Stimulated activated CD8-positive, alpha-beta memory T cell treated with anti-CD3 and anti-CD28 coated beads, Interleukin-7, amount 100 ng/mL, for 24 hours (primary cell): ENCODE measurements around the gene UBN2.
A peak's percentile ranks its signal among the peaks of the same experiment; 100 is the strongest.
"Not testable (repeated sequence)": the region's sequence is repeated elsewhere in the genome, so short reads cannot be mapped to it uniquely, and the experiment has no call there.

Source experiments
- DNase-seq: peaks from one replicate; pipeline ENCODE4 v3.0.0-alpha.2; 2020; ENCODE audit warnings: low read depth

UBN2 gene

DNA sequence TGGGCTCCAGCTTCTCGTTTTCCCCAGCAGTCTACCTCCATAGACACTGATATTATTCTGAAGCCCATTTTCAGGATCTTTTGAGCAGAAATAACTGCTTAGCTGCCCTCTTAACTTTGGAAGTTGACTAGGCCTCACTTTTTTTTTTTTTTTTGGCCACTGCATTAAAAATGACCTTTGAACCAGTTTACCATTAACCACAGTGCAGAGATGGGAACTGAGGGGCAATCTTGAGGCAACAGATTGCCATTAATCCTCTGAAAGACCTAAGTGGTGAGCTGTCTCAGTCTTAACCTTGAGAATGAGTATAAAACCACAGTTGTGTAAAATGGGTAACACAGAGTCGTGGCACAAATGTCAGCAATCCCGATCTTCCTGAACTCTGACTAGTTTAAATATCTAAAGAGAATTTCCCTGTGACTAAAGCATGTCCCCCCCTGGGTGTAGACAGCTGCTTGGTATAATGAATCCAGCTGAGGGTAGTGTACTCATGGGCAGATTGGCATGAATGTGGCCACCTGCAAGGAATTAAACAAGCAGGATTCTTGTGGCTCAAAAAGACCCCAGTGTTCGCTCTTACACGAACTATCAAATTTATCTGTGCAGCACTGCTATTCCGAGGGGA lies 64.0 kb downstream of the UBN2 start:
- DNase-seq = no peak

DNA sequence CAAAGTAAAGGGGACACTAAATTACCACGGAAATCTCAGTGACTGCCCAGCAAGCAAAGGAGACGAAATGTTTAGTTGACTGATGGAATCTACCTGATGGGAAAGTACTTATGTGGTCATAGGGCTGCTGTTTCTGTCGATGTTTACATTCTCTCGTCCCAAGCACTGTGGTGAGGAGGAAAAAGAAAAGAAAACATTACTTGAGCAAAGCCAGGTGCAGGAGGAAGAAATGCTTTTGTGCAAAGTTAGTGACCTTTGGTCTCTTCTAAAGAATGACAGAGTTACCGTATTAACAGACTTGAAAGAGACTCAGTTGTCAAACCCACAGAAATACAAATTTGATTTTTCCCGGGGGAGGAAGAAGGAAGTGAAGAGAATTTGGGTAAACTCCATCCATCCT lies 66.8 kb downstream of the UBN2 start:
- no peak for DNase-seq

DNA sequence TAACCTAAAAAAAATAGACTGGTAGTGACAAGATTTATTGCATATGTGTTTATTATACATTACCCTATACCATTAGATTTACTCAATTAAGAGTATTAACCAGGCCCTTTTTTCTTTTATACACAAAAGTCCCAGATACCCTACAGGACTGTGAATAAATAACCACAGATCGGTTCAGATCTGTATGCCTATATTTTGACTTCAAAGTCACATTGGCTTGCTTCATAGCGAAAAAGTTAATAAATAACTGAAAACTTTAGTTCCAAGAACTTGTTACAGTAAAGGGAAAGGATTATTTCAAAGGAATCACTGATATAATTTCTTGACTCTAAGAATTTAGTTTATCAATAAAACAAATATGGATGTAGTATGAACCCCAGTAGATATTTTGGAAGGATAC lies 68.3 kb downstream of the UBN2 start:
- no peak for DNase-seq

DNA sequence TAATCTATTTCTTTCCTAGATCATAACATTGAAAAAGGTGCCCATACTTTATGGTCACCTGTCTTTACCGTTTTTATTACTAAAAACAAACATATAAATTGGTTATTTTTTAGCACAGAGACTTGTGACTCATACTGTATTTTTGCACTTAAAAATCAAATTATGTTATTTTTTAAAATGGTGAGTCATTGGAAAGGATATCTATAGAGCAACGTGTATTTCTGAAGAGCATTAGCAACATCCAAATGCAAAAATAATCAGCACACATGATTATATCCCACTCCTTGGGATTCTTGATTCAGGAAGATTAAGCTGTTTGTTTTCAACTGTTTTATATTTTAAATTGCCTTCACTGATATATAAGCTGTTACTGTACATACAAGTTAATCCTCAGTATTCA lies 69.4 kb downstream of the UBN2 start:
- DNase-seq = no peak

DNA sequence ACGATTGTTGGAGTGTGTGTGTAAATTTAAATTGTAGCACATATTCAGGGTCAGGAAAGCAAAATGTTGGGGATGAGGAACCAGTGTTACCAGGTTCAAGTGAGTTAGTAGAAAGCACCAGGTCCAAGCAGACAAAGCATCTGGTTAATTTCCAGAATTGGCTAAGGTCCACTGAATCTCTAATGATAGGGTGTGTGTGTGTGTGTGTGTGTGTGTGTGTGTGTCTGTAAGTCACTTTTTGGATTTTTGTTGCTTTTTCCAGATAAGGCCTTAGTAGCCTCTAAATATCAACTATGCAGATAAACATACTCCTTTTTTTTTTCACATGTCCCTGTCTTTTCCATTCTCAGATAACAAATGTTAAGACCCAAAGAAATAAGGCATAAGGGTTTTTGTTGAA lies 73.5 kb downstream of the UBN2 start:
- no peak for DNase-seq

DNA sequence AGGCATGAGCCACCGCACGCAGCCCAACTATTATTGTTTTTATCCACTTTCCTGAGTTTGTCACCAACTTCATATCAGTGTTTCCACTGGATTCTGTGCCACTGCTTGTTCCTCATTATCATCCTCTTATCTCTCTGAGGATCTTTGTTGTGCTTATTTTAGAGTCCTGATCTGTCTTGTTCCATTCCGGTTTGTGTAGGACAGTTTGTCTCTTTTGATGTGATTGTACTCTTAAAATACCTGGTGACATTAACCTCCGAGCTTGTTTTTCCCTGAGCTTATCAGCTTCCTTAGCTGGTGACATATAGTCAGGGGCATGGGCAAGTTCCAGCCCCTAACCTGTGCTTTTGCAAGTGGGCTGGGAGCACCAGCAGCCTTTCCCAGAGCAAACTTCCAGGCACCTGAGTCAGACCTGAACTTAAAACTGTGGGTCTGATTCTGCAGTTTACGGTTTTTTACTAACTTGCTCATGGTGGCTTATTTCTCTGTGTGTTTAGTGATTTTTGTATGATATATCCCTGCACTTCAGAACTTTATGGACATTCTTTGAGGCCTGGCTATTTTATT lies 87.0 kb downstream of the UBN2 start:
- no peak for DNase-seq

DNA sequence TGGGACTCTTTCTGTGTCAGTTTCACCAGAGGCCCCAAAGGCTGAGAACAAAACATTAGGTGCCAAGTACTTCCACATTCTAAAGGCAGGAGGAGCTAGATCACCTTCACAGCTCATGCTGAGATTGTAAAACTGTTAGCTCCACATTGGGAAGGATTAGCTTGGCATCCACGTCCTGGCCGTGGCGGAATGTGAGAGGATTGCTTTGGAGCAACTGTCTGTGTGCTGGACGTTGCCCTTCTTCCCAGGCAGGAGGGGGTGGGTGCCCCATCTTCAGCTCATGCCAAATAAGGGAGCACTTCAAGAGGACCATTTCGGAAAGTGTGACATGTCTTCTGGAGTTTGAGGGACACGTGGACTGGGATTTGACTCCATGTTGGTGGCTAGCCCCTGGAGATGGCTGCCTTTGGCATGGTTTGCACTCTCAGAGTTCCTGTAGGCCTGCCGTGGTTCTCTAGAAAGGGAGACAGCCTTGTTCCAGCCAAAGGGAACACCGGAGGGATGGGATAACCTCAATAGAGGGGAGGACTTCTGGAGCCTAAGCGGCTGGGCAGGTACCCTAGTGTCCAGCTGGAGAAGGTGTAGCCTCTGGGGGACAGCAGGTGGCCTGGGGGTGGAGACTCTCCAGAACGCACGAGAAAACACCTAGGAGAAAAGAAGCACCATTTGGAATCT lies 90.2 kb downstream of the UBN2 start:
- no peak for DNase-seq

DNA sequence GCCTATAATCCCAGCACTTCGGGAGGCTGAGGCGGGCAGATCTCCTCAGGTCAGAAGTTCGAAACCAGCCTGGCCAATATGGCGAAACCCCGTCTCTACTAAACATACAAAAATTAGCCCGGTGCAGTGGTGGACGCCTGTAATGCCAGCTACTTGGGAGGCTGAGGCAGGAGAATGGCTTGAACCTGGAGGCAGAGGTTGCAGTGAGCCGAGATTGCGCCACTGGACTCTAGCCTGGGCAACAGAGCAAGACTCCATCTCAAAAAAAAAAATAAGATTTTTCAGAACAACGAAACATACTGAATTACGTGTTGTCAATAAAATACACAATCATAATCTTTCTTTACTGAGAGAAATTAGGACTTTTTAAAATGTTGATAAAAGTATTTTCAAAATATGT lies 93.7 kb downstream of the UBN2 start:
- not testable (repeated sequence) for DNase-seq

DNA sequence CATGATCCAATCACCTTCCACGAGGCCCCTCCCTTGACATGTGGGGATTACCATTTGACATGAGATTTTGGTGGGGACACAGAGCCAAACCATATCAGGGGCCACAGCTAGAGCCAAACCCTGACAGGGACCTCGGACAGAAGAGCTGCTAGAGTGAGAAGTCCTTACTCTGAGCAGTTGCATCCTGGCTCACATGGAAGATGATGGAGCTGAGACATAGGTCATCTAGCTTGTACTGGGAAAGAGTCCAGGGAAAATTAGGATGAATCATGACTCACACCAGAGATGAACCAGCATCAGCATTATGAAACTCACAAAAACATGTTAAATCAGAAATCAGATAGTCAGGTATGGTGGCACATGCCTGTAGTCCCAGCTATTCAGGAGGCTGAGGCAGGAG lies 97.3 kb downstream of the UBN2 start:
- no peak for DNase-seq

DNA sequence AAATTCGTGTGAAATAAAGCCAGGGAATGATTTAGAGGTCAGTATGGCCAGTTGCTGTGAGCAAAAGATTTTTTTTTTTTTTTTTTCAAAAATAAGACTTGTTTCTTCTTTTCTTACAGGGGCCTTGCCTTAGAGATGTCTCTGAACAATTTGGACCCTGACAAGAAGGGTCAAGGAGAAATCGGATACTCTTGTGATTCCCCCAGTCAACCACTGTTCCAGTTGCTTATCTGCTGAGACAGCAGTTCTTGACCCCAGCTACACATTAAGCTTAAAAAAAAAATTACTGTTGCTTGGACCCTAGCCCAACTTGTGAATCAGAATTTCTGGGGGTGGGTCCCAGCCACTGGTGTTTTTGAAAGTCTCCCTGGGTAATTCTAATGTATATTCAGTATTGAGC lies 98.1 kb downstream of the UBN2 start:
- no peak for DNase-seq

DNA sequence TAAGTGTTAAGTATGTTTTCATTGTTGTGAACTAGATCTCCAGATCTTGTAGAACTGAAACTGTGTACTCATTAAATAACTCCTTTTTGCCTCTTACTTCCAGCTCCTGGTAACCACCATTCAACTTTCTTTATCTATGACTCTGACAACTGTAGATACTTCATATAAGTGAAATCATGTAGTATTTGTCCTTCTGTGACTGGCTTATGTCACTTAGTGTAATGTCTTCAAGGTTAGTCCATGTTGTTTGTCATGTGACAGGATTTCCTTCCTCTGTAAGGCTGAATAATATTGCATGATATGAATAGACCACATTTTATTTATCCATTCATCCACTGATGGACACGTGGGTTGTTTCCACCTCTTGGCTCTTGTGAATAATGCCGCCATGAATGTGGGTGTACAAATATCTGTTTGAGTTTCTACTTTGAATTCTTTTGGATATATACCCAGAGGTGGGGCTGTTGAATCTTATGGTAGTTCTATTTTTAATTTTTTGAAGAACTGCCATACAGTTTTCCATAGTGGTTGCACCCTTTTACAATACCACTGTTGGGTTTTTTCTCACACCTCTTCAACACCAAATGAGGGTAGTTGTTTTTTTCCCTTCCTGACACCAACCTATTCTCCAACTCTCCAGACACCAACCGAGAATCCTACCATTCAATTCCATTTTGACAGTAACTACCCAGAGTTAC lies 99.4 kb downstream of the UBN2 start:
- DNase-seq = no peak

DNA sequence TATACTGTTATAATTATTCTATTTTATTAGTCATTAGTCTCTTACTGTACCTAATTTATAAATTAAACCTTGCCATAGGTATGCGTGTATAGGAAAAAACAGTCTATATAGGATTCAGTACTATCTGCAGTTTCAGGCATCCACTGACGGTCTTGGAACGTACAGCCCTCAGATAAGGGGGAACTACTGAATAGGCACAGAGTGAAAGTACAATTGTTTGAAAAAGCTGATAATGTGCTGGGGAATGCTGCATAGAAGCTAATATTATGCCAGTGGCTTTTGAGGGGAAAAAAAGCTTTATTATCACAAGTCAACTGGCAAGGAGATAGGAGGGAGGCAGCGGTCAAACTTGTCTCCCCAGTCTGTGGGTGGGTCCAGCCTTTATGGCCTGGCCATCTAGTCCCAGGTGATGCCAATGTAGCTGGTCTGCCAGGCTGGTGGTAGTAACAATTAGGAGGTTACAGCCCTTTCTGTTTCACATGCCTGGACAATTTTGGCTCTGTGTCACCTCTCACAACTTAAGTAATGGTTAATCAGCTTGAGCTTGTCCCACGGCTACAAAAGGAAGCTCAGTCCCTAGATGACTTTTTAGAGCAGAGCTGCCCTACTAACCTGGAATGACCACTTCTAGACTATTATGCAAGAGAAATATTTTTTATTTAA lies 101.8 kb downstream of the UBN2 start:
- no peak for DNase-seq

DNA sequence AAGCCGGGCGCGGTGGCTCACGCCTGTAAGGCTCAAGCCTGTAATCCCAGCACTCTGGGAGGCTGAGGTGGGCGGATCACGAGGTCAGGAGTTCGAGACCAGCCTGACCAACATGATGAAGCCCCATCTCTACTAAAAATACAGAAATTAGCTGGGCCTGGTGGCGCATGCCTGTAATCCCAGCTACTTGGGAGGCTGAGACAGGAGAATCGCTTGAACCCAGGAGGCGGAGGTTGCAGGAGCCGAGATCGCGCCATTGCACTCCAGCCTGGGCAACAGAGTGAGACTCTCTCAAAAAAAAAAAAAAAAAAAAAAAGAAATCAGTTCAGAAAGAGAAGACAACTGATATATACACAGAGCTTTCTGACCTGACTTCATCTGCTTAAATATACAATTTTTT lies 102.4 kb downstream of the UBN2 start:
- not testable (repeated sequence) for DNase-seq

DNA sequence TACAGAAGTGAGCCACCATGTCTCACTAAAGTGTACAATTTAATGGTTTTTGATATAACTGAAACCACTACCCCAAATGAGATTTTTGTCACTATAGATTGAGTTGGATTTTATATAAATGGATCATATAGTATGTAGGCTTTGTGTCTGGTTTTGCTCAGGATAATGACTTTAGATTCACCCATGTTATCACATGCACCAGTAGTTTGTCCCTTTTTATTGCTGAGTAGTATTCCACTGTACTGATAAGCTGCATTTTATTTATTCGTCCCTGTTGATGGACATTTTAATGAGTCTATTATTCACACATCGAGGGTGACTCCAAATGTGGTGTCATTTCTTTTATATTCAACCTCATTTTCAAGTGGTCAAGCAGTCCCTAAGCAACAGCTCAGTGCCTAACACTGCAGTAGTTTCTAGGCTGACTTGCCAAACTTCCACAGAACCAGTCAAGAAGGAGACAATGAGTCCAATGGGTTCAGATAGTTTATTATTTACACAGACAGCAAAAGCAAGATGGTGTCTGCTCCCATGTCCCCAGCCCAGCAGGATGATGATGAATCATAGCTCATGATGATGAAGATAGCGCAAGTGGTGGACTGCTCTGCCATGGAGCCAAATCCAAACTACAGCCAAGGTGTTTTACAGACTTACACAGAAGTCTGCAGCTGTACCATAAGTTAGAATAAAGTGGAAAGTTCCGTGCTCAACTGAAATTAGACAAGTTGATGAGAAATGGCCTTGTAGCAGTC lies 103.5 kb downstream of the UBN2 start:
- no peak for DNase-seq

DNA sequence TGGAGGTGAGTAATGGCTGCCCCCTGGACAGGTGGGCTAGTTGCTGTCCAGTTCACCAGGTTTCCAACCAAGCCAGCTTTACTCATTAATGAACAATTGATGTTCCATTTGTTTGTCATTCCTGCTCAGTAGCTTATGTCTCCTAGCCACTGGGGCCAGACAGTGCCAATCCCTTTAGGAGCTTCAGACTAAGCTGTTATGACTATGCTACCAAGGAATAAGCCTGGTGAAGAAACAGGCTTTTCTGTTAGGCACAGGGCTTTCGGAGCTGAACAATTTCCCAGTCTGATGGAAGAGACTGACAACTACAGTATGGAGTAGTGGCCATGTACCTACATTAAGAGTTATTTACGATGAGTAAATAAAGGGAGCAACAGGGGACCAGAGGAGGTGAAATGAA lies 108.0 kb downstream of the UBN2 start:
- no peak for DNase-seq

DNA sequence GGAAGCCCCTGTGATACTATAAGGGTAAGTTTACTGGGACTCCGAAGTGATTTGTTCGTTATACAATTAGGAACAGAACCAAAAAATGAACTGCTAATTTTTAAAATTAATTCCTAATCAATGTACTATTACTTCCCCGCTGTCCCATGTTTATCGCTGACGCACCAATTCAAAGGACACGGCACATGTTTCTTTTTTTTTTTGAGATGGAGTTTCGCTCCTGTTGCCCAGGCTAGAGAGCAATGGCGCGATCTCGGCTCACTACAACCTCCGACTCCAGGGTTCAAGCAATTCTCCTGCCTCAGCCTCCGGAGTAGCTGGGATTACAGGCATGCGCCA lies 108.6 kb downstream of the UBN2 start:
- DNase-seq = no peak

DNA sequence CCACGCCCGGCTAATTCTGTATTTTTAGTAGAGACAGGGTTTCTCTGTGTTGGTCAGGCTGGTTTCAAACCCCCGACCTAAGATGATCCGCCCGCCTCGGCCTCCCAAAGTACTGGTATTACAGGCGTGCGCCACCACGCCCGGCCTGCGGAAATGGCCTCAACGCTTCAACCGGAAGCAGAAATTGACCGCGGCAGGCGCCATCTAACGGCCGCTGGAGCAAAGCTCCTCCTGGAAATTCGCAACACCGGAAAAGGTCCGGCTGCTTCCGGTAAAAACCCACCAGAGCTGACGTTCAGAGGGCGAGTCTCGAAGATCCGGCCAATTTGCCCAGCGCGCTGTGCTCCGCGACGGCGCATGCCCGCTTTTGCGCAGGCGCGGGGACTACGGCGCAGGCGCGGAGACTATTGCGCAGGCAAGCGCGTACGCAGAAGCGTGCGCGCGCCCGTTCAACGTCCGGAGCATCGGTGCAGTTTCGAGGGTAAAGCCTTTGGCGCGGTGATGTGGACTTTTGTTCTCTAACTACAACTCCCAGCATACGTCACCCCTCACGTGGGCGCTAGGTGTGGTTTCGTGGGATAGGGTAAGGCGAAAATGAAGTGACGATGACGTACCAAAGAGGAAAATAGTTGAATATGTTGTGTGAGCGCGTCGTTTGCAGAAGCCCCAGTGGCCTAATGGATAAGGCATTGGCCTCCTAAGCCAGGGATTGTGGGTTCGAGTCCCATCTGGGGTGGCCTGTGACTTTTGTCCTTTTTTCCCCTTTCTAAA lies 109.2 kb downstream of the UBN2 start:
- peak; percentile 95 for DNase-seq

DNA sequence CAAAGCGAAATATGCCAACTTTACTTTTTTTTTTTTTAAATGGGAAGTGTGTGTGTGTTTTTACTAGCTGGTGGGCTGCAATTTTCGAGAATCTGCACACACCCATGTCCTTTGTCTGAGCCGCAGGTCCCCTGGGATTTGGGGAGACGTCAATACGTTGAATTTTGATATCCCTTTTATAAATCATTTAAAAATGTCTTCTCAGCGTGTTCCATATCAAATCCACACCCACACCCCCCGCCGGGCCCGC lies 109.7 kb downstream of the UBN2 start:
- no peak for DNase-seq

DNA sequence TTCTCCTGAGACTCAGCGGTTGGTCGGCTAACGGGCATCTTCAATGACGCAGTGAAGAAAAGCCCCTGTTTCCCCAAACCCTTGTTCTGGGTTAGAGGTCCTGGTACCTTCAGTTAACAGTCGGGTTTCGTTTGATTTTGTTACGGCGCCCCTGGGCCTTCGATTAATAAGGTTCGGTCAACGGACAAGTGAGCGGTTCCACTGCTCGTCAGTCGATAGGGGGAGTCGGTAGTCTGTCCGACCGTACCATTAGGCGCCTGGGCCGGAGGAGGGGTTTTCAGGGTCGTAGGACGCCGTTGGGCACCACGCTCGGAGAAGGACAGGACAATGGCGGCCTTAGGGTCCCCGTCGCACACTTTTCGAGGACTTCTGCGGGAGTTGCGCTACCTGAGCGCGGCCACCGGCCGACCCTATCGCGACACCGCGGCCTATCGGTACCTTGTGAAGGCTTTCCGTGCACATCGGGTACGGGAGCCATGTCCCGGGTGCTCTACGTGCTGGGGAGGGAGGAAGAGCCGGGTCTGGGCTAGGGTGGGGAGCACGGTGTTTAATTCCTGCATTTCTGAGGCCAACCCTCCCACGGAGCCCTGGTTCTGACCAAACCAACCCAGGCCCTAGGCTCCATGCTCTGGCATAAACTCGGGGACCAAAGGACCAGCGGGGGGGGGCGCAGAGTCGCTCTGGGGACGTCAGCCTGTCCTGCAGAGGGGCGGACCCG lies 110.2 kb downstream of the UBN2 start, which contains the start of gene FMC1:
Gene FMC1, plus strand, starts transcription at position 280 of the 718 bp plus-strand sequence. Its CDS starts 48 bp downstream, at position 328.
- peak; percentile 62 for DNase-seq

DNA sequence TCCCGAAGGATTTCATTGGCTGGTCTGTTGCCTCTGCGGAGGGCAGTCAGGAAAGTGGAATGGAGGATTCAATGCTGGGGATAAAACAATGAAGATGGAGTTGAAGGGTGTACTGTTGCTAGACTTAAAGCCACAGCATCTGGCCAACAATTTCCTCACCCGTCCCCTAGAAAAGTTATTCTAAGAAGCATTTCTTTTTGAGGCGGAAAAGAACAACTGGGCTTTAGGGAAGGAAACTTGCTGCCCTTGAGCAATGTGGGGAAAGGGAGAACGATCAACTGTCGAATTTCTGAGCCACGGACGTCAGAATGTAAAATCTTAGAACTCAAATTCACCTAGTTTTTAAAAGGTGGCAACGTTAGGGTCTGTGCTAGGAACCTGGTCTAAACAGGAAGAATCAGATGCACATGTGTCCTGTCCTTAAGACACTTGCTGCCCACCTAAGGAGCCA lies 110.8 kb downstream of the UBN2 start:
- DNase-seq = no peak

DNA sequence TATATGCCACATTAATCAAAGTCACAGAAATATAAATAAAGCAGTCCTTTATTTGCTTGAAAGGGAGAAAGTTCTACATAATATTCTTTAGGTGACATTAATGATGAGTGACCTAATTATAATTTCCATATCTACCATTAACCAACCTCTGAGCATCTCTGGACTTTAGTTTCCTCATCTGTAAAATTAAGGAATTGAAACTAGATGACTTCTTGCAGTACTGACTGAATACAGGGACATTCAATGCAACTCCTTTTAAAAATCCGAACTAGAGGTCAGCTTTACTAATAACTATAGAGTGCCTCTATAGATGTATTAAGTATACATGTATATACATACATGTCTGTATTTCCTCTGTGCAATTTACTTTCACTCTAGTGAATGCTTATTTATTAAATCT lies 114.0 kb downstream of the UBN2 start:
- DNase-seq = no peak
